B cell (primary cell): ENCODE measurements around the gene ERC1. TPM values are rescaled to one million over a fixed set of nuclear protein-coding genes. Genes with fewer than 3 reads are reported as not detected.

Experiments used
- ATAC-seq: fragments of 200-7000 bp; cut with Tn5 transposase; one replicate; pipeline ENCODE4 v1.10.0; 2021; ENCODE audit warnings: low read depth, mild to moderate bottlenecking, moderate number of reproducible peaks, moderate library complexity
- CTCF ChIA-PET: fragments of 350-600 bp; sonication (Branson Sonifier 250); formaldehyde crosslinking; loops from one replicate; lab custom pipeline; 2021; ENCODE audit warnings: antibody characterized with exemption, inconsistent platforms; lab: Charles Lee
- POLR2A ChIA-PET: fragments of 350-600 bp; sonication (Branson Sonifier 250); formaldehyde crosslinking; loops from one replicate; lab custom pipeline; 2021; ENCODE audit warnings: antibody characterized with exemption; lab: Charles Lee
- DNase-seq: peaks from one replicate; pipeline ENCODE4 v3.0.0; 2013
- H2AFZ ChIP-seq: 2 replicates; pipeline ENCODE4 v1.6.1; 2012; ENCODE audit warnings: mild to moderate bottlenecking, low read depth, low read length; ENCODE audit not compliant: insufficient read depth, poor library complexity, severe bottlenecking
- H3K27ac ChIP-seq, 2 donors: 1 replicate in 1 of 2; 2 replicates in 1 of 2; pipeline ENCODE4 v1.5.1; 2012 to 2013; ENCODE audit warnings: low read length in 2 of 2, mild to moderate bottlenecking in 2 of 2, moderate library complexity in 1 of 2
- H3K27me3 ChIP-seq, 4 experiments: fragments of 200-600 bp in 1 of 4; sonication (generic) in 1 of 4; replicated peaks in 1 of 4; 1 replicate in 2 of 4; 2 replicates in 2 of 4; pipeline versions ENCODE4 v1.6.1 to v1.7.0; 2013 to 2016; ENCODE audit warnings: low read length in 3 of 4, mild to moderate bottlenecking in 2 of 4, mixed read lengths in 1 of 4, moderate library complexity in 1 of 4; ENCODE audit not compliant: insufficient read depth in 4 of 4, control insufficient read depth in 3 of 4; ENCODE audit errors: control extremely low read depth in 1 of 4
- H3K36me3 ChIP-seq, 2 experiments: replicated peaks in 1 of 2; 1 replicate in 1 of 2; 2 replicates in 1 of 2; pipeline versions ENCODE4 v1.6.1 to v1.7.1; 2013; ENCODE audit warnings: low read length in 1 of 2; ENCODE audit not compliant: insufficient read depth in 2 of 2, control insufficient read depth in 1 of 2; ENCODE audit errors: control extremely low read depth in 1 of 2, extremely low read depth in 1 of 2
- H3K4me1 ChIP-seq, 2 donors: fragments of 200-600 bp in 1 of 2; sonication (generic) in 1 of 2; 1 replicate in 1 of 2; 2 replicates in 1 of 2; pipeline versions ENCODE4 v1.5.1 to v1.6.1; 2013 to 2017; ENCODE audit warnings: low read length in 2 of 2; ENCODE audit not compliant: control insufficient read depth in 2 of 2, insufficient read depth in 2 of 2
- H3K4me2 ChIP-seq: replicated peaks from 2 replicates; pipeline ENCODE3; 2012; ENCODE audit warnings: mild to moderate bottlenecking, low read depth, low read length; ENCODE audit not compliant: poor library complexity, severe bottlenecking
- H3K4me3 ChIP-seq, 5 experiments: fragments of 200-600 bp in 1 of 5; sonication (generic) in 1 of 5; 1 replicate in 3 of 5; 2 replicates in 2 of 5; pipeline versions ENCODE4 v1.5.1 to v1.7.0; 2011 to 2016; ENCODE audit warnings: low read length in 4 of 5, mild to moderate bottlenecking in 4 of 5, low read depth in 2 of 5, control low read depth in 1 of 5, moderate library complexity in 1 of 5; ENCODE audit not compliant: insufficient read depth in 1 of 5; ENCODE audit errors: control extremely low read depth in 1 of 5, extremely low read depth in 1 of 5
- H3K79me2 ChIP-seq: fragments of 200-600 bp; sonication (generic); one replicate; pipeline ENCODE4 v1.6.0; 2016; ENCODE audit warnings: low read length; ENCODE audit not compliant: control insufficient read depth, insufficient read depth
- H3K9ac ChIP-seq: fragments of 200-600 bp; sonication (generic); 2 replicates; pipeline ENCODE4 v1.6.1; 2017; ENCODE audit warnings: mild to moderate bottlenecking, low read length, moderate library complexity
- H3K9me3 ChIP-seq, 3 donors: one replicate each; pipeline versions ENCODE4 v1.6.1 to v1.7.1; 2013; ENCODE audit warnings: low read length in 2 of 3; ENCODE audit not compliant: control insufficient read depth in 2 of 3, insufficient read depth in 1 of 3; ENCODE audit errors: control extremely low read depth in 1 of 3
- H4K20me1 ChIP-seq: 2 replicates; pipeline ENCODE4 v1.6.0; 2012; ENCODE audit warnings: mild to moderate bottlenecking, low read length; ENCODE audit not compliant: insufficient read depth, control insufficient read depth, poor library complexity, severe bottlenecking
- H3K27ac Mint-ChIP-seq: one replicate; pipeline ENCODE4 v1.8.0; 2021; ENCODE audit warnings: mixed read lengths
- H3K27me3 Mint-ChIP-seq: one replicate; pipeline ENCODE4 v1.8.0; 2021; ENCODE audit warnings: mixed read lengths
- H3K4me1 Mint-ChIP-seq: one replicate; pipeline ENCODE4 v1.8.0; 2021; ENCODE audit warnings: mixed read lengths
- H3K4me3 Mint-ChIP-seq: one replicate; pipeline ENCODE4 v1.8.0; 2021; ENCODE audit warnings: mixed read lengths
- H3K9me3 Mint-ChIP-seq: one replicate; pipeline ENCODE4 v1.8.0; 2022; ENCODE audit warnings: mixed read lengths; ENCODE audit not compliant: insufficient read depth
- CTCF ChIP-seq: fragments of 200-600 bp; IDR thresholded peaks from one replicate; pipeline ENCODE4 v1.8.0; 2022; ENCODE audit warnings: antibody characterized with exemption, mild to moderate bottlenecking
- EZH2 ChIP-seq: IDR thresholded peaks from 2 replicates; pipeline ENCODE4 v1.6.1; 2012; ENCODE audit warnings: borderline replicate concordance, low read depth, mild to moderate bottlenecking, moderate library complexity, low read length; ENCODE audit not compliant: insufficient read depth, poor library complexity, severe bottlenecking
- WGBS: methylation state at CpG from one replicate; pipeline ENCODE4 v1.1.5; 2013; ENCODE audit warnings: missing lambda C conversion rate; ENCODE audit not compliant: insufficient coverage; 5-methylcytosine and 5-hydroxymethylcytosine counted together
- intact Hi-C: fragments of 100-400 bp; cut with micrococcal nuclease; formaldehyde crosslinking; loops from one replicate; pipeline ENCODE4 v1.10.0; 2022
- polyA plus RNA-seq: library from polyadenylated mRNA; depleted of rRNA; stranded (reverse); fragments of >200 nt; gene quantifications from 2 replicates; pipeline ENCODE4 v1.2.3, GENCODE V29; 2012
- total RNA-seq, 2 donors: library from RNA; stranded (reverse); fragments of 120-200 nt in 1 of 2; gene quantifications; 1 replicate in 1 of 2; 2 replicates in 1 of 2; pipeline versions ENCODE4 v1.2.3 to v1.2.4, GENCODE V29; 2013 to 2022

ERC1 gene
- total and polyA plus RNA-seq, 2 donors (not counting 1 experiment from before 2014, with no cell fraction given): 4.0 to 77.6 TPM

- no peaks in the 10 kb centered on the region for H3K27me3 Mint-ChIP-seq
- H3K27ac ChIP-seq: no peak overlapping the region
- DNase-seq (no peak), ATAC-seq (no peak)
- H3K9me3 Mint-ChIP-seq: no peaks in the 10 kb centered on the region
- no peak overlapping the region for H3K4me3 Mint-ChIP-seq
- POLR2A ChIA-PET: no interaction called here
- H3K9me3 ChIP-seq: no peaks in the 10 kb centered on the region
- intact Hi-C loops: no loop called here
- H3K4me1 Mint-ChIP-seq: peaks cover 20% of the 10 kb centered on the region
- CTCF ChIA-PET: no interaction called here
- no peak for TF ChIP-seq CTCF
- TF ChIP-seq EZH2: no peak
- no peak overlapping the region for H3K4me3 ChIP-seq
- no peaks in the 10 kb centered on the region for H3K36me3 ChIP-seq
- H4K20me1 ChIP-seq: no peaks in the 10 kb centered on the region
- no peaks in the 10 kb centered on the region for H3K79me2 ChIP-seq
- H3K4me2 ChIP-seq: no peak overlapping the region
- H3K27ac Mint-ChIP-seq: no peak overlapping the region
- 100% methylated on average over 10 of the region's 11 CpGs for WGBS
- H3K9ac ChIP-seq: no peak overlapping the region
- H2AFZ ChIP-seq: no peak overlapping the region
- H3K27me3 ChIP-seq: no peaks in the 10 kb centered on the region
- H3K4me1 ChIP-seq: no peaks in the 10 kb centered on the region
Observed at GRCh38 chr12:1467710-1468109, 476.7 kb downstream of the ERC1 start.

GRCh38 chr12:1469070-1469469 is 478.0 kb downstream of the ERC1 start:
- Histone ChIP-seq H3K9ac (no peak overlapping the region), H3K27ac (no peak overlapping the region), H2AFZ (no peak overlapping the region), H3K79me2 (no peaks in the 10 kb centered on the region), H3K4me3 (no peak overlapping the region), H3K27me3 (no peaks in the 10 kb centered on the region), H3K4me2 (no peak overlapping the region), H4K20me1 (no peaks in the 10 kb centered on the region), H3K36me3 (no peaks in the 10 kb centered on the region), H3K4me1 (peaks cover 4 to 7% of the 10 kb centered on the region in 2 donors), H3K9me3 (no peaks in the 10 kb centered on the region)
- TF ChIP-seq CTCF: no peak
- no peak for TF ChIP-seq EZH2
- ChIA-PET POLR2A (no interaction called here), CTCF (no interaction called here)
- Mint-ChIP-seq H3K27ac (no peak overlapping the region), H3K4me1 (peaks cover 19% of the 10 kb centered on the region), H3K27me3 (no peaks in the 10 kb centered on the region), H3K9me3 (no peaks in the 10 kb centered on the region), H3K4me3 (no peak overlapping the region)
- intact Hi-C loops: no loop called here
- WGBS: 100% methylated on average over 6 of the region's 6 CpGs
- DNase-seq: no peak
- no peak for ATAC-seq
